Mucosa of stomach (tissue), 1 donor: ENCODE results near the gene C10orf105.

Experiments
- H3K27me3 ChIP-seq: one replicate; pipeline ENCODE4 v1.7.0; 2013; ENCODE audit warnings: mild to moderate bottlenecking, low read length; ENCODE audit not compliant: control insufficient read depth, insufficient read depth
- H3K36me3 ChIP-seq: one replicate; pipeline ENCODE4 v1.7.0; 2013; ENCODE audit warnings: low read length; ENCODE audit not compliant: control insufficient read depth, insufficient read depth
- H3K4me1 ChIP-seq: one replicate; pipeline ENCODE4 v1.7.0; 2013; ENCODE audit warnings: mild to moderate bottlenecking, low read length; ENCODE audit not compliant: control insufficient read depth, insufficient read depth
- H3K4me3 ChIP-seq: one replicate; pipeline ENCODE4 v1.7.0; 2013; ENCODE audit warnings: low read length
- H3K9ac ChIP-seq: one replicate; pipeline ENCODE4 v1.7.0; 2013; ENCODE audit warnings: mild to moderate bottlenecking, low read length, moderate library complexity
- H3K9me3 ChIP-seq: one replicate; pipeline ENCODE4 v1.7.0; 2013; ENCODE audit warnings: mild to moderate bottlenecking, low read length, moderate library complexity; ENCODE audit not compliant: control insufficient read depth
- donor health status: Pancreatic carcinoma.

The C10orf105 gene

DNA sequence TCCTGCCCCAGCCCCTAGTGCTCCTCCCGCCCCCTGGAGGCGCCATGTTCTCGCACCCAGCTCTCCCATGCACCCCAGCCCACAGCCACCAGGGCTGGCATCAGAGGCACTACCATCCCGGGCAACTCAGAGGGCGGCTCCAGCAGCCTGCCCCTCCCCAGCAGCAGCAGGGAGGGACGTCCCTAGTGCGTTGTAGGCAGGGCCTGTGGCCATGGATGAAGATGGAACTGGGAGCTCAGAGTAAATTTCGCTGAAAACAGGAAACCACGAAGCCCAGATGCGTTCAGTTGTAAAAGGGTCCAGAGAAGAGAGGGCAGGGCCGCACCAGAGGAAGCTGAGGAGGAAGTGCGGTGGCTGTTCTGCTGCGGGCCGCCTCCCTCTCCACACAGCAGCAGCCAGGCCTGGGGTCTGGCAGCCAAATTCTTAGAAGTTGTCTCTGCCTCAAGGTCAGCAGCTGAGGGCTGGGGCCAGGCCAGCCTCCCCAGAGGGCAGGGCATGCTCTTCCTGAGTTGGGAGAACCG, 29.2 kb upstream of the C10orf105 start:
- H3K36me3 ChIP-seq, result peaks cover 15% of the 10 kb centered on the region
- H3K27me3 ChIP-seq, result no peaks in the 10 kb centered on the region
- peaks cover 60% of the 10 kb centered on the region for H3K4me1 ChIP-seq
- peak overlapping the region; percentile 60 for H3K9ac ChIP-seq
- no peak overlapping the region for H3K4me3 ChIP-seq
- H3K9me3 ChIP-seq, result no peaks in the 10 kb centered on the region

GRCh38 chr10:71747551-71748523, 28.3 kb upstream of the C10orf105 start:
- Histone ChIP-seq H3K4me1 (peaks cover 58% of the 10 kb centered on the region), H3K27me3 (no peaks in the 10 kb centered on the region), H3K4me3 (no peak overlapping the region), H3K9ac (peak overlapping the region; percentile 60), H3K9me3 (no peaks in the 10 kb centered on the region), H3K36me3 (peaks cover 12% of the 10 kb centered on the region)

GRCh38 chr10:71747039-71747531, 27.5 kb upstream of the C10orf105 start:
- H3K27me3 ChIP-seq, result no peaks in the 10 kb centered on the region
- peaks cover 10% of the 10 kb centered on the region for H3K36me3 ChIP-seq
- no peaks in the 10 kb centered on the region for H3K9me3 ChIP-seq
- peaks cover 50% of the 10 kb centered on the region for H3K4me1 ChIP-seq
- peak overlapping the region; percentile 31 for H3K9ac ChIP-seq
- no peak overlapping the region for H3K4me3 ChIP-seq

DNA sequence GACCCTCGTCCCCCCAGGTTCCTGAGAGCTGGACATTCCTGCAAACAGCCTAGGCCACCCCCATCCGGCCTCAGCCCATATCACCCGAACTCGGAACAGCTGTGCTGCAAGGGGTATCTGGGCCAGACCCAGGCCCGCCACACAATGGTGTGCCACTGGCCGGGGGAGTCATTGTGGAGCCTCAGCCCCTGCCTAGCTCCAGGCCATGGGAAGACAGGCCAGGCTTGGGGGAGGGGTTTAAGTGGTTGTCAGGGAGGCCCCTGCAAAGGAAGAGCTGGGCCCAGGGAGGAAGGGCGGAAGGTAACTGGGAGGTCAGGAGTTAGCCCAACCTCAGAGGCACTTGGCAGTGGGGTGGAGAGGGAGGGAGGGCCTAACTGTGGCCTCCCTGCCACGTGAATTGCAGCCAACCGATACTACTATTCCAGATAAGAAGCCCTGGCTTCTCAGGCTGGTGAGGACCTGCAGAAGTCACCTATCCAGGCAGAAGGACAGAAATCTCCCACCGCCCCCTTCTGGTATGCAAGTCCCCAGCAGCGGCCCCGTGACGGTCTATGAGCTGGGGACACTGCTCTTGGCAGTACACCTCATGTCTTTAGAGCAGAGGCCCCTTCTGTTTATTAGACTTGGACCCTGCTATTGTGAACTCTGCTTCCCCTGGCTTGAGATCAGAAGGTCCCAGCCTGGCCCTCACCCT, 26.9 kb upstream of the C10orf105 start:
- peaks cover 49% of the 10 kb centered on the region for H3K4me1 ChIP-seq
- H3K9me3 ChIP-seq, result no peaks in the 10 kb centered on the region
- peaks cover 4% of the 10 kb centered on the region for H3K36me3 ChIP-seq
- H3K27me3 ChIP-seq, result no peaks in the 10 kb centered on the region
- H3K4me3 ChIP-seq, result no peak overlapping the region
- peak overlapping the region; percentile 31 for H3K9ac ChIP-seq

DNA sequence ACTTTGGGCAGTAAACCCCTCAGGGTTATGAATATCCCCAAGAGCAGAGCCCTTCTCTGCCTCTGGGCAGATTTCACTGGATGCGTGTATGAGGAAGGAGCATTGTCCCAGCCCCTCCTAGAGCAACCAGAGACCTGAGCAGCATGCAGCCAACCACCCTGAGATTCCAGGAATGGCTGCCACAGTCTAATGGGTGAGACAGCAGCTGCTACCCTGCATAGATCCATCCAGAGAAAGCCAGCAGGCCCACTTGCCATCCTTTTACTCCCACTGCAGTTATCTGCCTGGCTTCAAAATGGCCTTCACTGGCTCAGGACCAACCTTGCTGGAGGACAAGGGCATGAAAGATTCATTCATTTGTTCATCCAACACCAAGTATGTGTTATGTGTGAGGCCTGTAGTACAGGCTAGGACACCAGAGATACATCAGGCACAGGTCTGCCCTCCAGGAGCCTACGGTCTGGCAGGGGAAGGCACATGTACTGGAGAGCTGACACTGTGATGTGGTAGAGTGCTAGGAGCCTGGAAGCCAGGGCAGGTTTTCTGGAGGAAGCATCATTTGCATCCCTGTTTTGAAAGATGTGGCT, 26.2 kb upstream of the C10orf105 start:
- Histone ChIP-seq H3K4me1 (peaks cover 49% of the 10 kb centered on the region), H3K27me3 (no peaks in the 10 kb centered on the region), H3K4me3 (no peak overlapping the region), H3K9me3 (no peaks in the 10 kb centered on the region), H3K36me3 (no peaks in the 10 kb centered on the region), H3K9ac (no peak overlapping the region)

DNA sequence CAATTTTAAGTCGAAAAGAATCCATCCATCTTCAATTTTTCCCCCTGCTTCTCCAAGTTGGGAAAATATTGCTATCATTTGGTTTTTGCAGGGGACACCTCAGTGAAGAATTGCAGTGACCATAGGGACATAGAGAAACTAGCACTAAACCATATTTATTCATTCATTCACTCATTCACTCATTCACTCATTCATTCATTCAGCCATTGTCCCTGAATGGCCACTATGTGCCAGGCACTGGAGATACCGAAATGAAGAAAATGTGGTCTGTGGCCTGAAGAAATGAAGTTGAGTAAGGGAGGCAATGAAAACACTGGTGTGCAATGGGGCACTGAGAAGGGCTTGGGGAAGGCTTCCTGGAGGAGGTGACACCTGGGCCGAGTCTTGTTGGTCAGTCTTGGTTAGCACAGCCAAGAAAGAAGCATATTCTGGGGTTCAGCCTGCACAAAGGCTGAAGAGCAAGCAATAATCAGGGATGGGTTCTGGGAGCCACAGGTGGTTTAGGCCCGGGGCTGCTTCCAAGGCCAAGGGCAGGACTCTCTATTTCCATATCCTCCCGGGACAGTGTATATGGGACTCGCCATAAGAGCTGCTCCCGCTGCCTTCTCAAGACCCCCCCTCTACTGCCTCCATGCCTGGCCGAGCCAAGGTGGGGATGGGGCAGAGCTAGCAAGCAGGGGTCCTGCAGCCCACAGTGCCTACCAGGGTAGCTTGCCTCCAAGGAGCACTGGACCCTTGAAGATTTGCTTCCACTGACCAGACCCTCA, 25.5 kb upstream of the C10orf105 start:
- H3K36me3 ChIP-seq, result no peaks in the 10 kb centered on the region
- no peaks in the 10 kb centered on the region for H3K27me3 ChIP-seq
- H3K9ac ChIP-seq, result no peak overlapping the region
- H3K4me1 ChIP-seq, result peaks cover 53% of the 10 kb centered on the region
- H3K9me3 ChIP-seq, result no peaks in the 10 kb centered on the region
- H3K4me3 ChIP-seq, result no peak overlapping the region

- Histone ChIP-seq H3K36me3 (no peaks in the 10 kb centered on the region), H3K9ac (no peak overlapping the region), H3K4me1 (peaks cover 49% of the 10 kb centered on the region), H3K27me3 (no peaks in the 10 kb centered on the region), H3K9me3 (no peaks in the 10 kb centered on the region), H3K4me3 (no peak overlapping the region)
Measured at GRCh38 chr10:71743866-71744265, 24.3 kb upstream of the C10orf105 start.

DNA sequence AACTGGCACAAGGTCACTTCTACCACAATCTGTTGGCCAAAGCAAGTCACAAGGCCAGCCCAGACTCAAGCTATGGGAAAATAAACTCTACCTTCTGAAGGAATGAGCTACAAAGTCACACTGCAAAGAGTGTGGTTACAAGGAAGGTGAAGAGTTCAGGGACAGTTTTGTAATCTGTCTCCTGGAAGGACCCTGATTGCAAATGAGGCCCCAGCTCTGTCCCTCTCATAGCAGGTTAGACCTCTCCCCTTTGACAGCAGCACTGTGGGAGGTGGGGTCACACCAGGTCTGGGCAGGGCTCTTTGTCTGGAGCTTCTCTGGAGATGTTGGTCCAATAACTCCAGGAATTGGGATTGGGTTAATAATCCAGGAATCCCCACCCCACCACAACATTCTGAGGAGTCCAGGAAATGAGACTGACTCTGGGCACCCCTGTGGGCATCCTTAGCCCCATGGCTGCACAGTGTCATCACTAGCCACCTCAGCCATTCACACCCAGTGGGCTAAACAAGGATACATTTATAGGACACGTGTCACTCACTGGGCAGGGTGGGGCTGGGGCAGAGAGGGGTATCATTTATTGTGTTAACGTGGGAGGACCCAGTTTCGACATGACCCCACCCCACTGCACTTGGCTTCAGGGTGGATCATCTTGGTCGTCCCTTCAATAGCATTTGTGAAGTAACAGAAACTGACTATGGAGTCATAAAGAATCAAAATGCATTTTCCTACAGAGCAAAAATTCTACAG, 23.7 kb upstream of the C10orf105 start:
- H3K27me3 ChIP-seq, result no peaks in the 10 kb centered on the region
- no peaks in the 10 kb centered on the region for H3K36me3 ChIP-seq
- no peaks in the 10 kb centered on the region for H3K9me3 ChIP-seq
- H3K4me1 ChIP-seq, result peaks cover 43% of the 10 kb centered on the region
- H3K4me3 ChIP-seq, result no peak overlapping the region
- no peak overlapping the region for H3K9ac ChIP-seq

GRCh38 chr10:71742301-71743088, 22.9 kb upstream of the C10orf105 start:
- no peak overlapping the region for H3K9ac ChIP-seq
- peaks cover 43% of the 10 kb centered on the region for H3K4me1 ChIP-seq
- H3K27me3 ChIP-seq, result no peaks in the 10 kb centered on the region
- no peaks in the 10 kb centered on the region for H3K9me3 ChIP-seq
- H3K36me3 ChIP-seq, result no peaks in the 10 kb centered on the region
- no peak overlapping the region for H3K4me3 ChIP-seq

- peaks cover 43% of the 10 kb centered on the region for H3K4me1 ChIP-seq
- H3K4me3 ChIP-seq, result no peak overlapping the region
- H3K36me3 ChIP-seq, result no peaks in the 10 kb centered on the region
- H3K9me3 ChIP-seq, result no peaks in the 10 kb centered on the region
- H3K9ac ChIP-seq, result no peak overlapping the region
- no peaks in the 10 kb centered on the region for H3K27me3 ChIP-seq
Measured at GRCh38 chr10:71741671-71742070, 22.1 kb upstream of the C10orf105 start.
